ENCODE data around the gene TNN.

Gene TNN

GRCh38 chr1:175148068-175148467 is 80.4 kb downstream of the TNN start:
- no peak for DNase-seq

GRCh38 chr1:175150596-175151319 is 83.1 kb downstream of the TNN start:
- peak; percentile 30 for DNase-seq

- DNase-seq: peak; percentile 31
These were observed 84.5 kb downstream of the TNN start for GRCh38 chr1:175152006-175152652.

- DNase-seq: peak; percentile 44
These were observed 87.2 kb downstream of the TNN start for GRCh38 chr1:175154629-175155472.

- DNase-seq: no peak
These were observed 87.8 kb downstream of the TNN start for GRCh38 chr1:175155473-175155856.

- no peak for DNase-seq
These were observed 88.3 kb downstream of the TNN start for GRCh38 chr1:175155936-175156335.

GRCh38 chr1:175157200-175157599 is 89.6 kb downstream of the TNN start:
- DNase-seq: no peak

GRCh38 chr1:175158170-175158591 is 90.5 kb downstream of the TNN start:
- no peak for DNase-seq

- no peak for DNase-seq
These were observed 95.3 kb downstream of the TNN start for GRCh38 chr1:175162955-175163354.

- DNase-seq: no peak
These were observed 96.1 kb downstream of the TNN start for GRCh38 chr1:175163702-175164101.

GRCh38 chr1:175164751-175165150 is 97.1 kb downstream of the TNN start:
- DNase-seq: no peak

GRCh38 chr1:175166746-175167145 is 99.1 kb downstream of the TNN start:
- no peak for DNase-seq

- no peak for DNase-seq
These were observed 100.2 kb downstream of the TNN start for GRCh38 chr1:175167861-175168260.

GRCh38 chr1:175168782-175169181 is 101.1 kb downstream of the TNN start:
- no peak for DNase-seq

- no peak for DNase-seq
These were observed 101.8 kb downstream of the TNN start for GRCh38 chr1:175169286-175170018.

GRCh38 chr1:175171036-175171913 is 103.6 kb downstream of the TNN start:
- DNase-seq: no peak

GRCh38 chr1:175172503-175172902 is 104.9 kb downstream of the TNN start:
- DNase-seq: no peak

- no peak for DNase-seq
These were observed 105.9 kb downstream of the TNN start for GRCh38 chr1:175173531-175173930.

GRCh38 chr1:175174309-175175102 is 106.9 kb downstream of the TNN start:
- no peak for DNase-seq

GRCh38 chr1:175176246-175176645 is 108.6 kb downstream of the TNN start:
- no peak for DNase-seq

- no peak for DNase-seq
These were observed 110.4 kb downstream of the TNN start for GRCh38 chr1:175178056-175178455.
